GM13977 (cell line): ENCODE measurements around the gene CLEC18A.
A peak's percentile ranks its signal among the peaks of the same experiment; 100 is the strongest.
"Not testable (repeated sequence)": the region's sequence is repeated elsewhere in the genome, so short reads cannot be mapped to it uniquely, and the experiment has no call there.

Experiments
- DNase-seq: peaks from one replicate; pipeline ENCODE4 v3.0.0; 2012; ENCODE audit warnings: low spot score
- in situ Hi-C: fragments of 300-500 bp; cut with MboI; formaldehyde crosslinking; loops from one replicate; pipeline ENCODE4 v1.12.0; 2022; ENCODE audit warnings: low sequenced_read_pairs, low pct_unique_long_range_greater_than_20kb, mixed read lengths, inconsistent platforms; ENCODE audit not compliant: unreplicated experiment

The CLEC18A gene

GRCh38 chr16:69951672-69952031 is 518 bp downstream of the CLEC18A start:
- in situ Hi-C loops, result not testable (repeated sequence)

DNA sequence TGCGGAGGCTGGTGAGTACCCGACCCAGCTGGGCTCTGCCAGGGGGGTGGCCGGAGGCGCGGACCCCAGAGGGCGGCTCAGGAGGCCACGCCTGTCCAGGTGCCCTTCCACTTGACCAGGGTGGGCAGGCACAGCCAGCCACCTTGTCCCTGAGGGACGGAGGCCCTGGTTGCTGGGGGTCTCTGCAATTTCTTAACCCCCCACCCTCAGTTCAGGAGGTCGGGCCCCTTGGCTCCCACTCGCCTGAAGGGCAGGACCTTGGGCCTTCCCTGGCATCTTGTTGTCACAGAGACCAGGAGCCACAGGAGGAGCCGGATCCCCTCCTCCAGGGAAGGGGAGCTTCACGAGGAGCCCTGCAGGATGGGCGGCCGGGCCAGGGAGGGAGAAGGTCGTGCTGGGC is 982 bp downstream of the CLEC18A start:
- in situ Hi-C loops, DNase-seq: not testable (repeated sequence)

More at GRCh38 chr16:69951672-69952031, 518 bp downstream of the CLEC18A start:
- not testable (repeated sequence) for DNase-seq

DNA sequence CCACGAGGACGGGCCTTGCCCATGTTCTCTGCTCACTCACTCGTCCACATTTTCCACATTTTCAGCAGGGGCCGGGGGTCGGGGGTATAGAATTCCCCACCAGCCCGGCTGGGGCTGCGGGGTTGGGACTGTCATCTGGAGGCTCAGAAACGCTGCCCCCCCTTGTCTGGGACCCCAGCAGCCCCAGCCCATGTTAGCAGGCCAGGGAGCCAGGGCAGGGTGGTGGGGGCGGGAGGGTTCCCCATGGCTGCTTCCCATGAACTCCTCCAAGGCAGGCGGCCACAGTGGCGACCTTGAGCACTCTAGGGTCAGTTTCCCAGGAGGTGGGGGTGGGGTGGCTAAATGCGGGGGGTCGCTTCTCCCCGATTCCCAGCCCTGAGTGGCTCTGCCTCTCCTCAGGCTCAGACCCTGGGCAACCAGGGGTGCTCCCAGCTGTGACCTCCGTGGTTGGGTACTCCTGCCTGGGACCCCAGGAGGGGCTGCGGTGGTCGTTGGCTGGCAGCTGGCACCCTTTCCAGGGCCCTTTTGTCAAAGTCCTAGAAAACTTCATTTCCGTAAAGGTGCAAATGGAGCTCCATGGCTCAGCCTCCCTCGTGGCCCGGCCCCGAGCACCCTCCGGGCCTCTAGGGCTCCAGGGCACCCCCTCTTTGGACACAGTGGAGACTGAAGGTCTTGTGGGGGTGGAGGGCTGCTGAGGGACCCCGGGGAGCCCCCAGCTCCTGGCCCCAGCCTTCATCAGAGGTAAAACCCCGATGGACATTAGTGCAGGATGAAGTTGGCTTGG is 1.6 kb downstream of the CLEC18A start:
- DNase-seq, in situ Hi-C loops: not testable (repeated sequence)

DNA sequence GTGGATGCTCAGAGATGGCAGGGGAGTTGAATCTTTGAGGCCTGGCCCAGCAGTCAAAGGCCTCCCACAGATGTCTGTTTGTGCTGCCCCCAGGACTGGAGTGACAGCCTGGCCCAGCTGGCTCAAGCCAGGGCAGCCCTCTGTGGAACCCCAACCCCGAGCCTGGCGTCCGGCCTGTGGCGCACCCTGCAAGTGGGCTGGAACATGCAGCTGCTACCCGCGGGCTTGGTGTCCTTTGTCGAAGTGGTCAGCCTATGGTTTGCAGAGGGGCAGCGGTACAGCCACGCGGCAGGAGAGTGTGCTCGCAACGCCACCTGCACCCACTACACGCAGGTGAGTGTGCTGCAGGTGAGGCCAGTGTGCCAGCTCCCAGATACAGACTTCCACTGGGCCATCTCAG is 3.1 kb downstream of the CLEC18A start:
- DNase-seq, in situ Hi-C loops: not testable (repeated sequence)

DNA sequence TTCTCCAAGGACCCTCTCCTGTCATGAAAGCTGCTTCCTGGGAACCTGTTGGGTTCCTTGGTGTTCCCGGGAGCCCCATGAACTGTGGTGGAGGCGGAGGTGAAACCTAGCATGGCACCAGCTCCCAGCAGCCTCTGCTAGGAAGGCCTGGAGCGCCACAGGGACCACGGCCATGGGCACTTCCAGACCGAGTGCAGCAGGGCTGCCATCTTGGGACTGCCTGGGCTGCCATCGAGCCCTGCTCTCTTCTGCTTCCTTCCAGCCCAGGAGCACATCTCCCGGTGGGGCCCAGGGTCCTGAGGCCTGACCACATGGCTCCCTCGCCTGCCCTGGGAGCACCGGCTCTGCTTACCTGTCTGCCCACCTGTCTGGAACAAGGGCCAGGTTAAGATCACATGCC is 12.2 kb downstream of the CLEC18A start:
- DNase-seq, in situ Hi-C loops: not testable (repeated sequence)

DNA sequence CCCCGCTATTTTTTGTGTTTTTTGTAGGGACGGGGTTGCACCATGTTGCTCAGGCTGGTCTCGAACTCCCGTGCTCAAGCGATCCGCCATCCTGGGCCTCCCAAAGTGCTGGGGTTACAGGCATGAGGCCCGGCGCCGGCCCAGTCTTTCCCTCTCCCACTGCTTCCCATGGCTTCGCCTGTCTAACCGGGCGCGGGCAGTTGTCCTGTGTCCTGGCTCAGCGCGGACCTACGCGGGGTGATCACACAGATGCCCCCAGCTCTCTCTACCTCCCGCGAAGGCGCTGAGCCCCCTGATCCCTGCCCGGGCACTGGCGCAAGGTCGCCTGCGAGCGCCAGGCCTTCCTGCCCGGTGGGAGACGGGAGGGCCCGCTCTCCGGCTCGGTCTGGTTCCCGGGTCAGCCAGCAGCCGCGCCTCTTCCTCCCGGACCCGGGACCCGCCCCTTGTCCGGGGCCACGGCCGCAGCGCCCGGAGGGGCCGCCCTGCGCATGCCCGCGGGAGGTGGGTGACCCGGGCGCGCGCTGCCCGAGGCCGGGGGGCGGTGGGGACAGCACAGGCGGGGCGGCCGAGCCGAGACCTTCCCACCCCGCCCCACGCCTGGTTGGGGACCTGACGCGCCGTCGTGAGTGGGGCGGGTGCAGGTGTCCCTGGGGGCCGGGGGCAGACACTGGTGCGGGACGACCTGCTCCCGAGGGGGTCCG is 14.0 kb downstream of the CLEC18A start:
- in situ Hi-C loops, result not testable (repeated sequence)
- DNase-seq, result peak; percentile 47

GRCh38 chr16:69965661-69966054 is 14.5 kb downstream of the CLEC18A start:
- DNase-seq, in situ Hi-C loops: not testable (repeated sequence)

DNA sequence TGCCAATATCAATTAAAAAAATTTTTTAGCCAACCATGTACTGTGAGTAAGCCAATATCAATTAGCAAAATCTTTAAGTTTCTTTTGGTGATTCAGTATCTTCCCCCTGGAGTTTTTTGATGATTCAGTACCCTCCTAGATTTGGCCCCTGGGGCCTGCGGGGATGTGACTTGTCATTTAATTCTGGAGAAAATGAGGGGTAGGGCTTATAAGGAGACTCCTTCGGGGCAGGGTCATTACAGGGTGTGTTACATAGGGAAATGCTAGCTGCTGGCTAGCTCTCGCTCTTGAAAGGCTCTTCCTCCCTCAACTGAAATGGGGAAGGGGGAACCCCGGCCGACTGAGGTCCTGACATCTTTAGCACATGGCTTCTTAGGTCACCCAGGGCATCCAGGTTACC is 16.6 kb downstream of the CLEC18A start:
- DNase-seq, in situ Hi-C loops: not testable (repeated sequence)

GRCh38 chr16:69968125-69968524 is 17.0 kb downstream of the CLEC18A start:
- DNase-seq, in situ Hi-C loops: not testable (repeated sequence)

- DNase-seq, in situ Hi-C loops: not testable (repeated sequence)
Measured at GRCh38 chr16:69969657-69970056, 18.5 kb downstream of the CLEC18A start.

- in situ Hi-C loops, DNase-seq: not testable (repeated sequence)
Measured at GRCh38 chr16:69972120-69972519, 21.0 kb downstream of the CLEC18A start.

- DNase-seq, in situ Hi-C loops: not testable (repeated sequence)
Measured at GRCh38 chr16:69972935-69973334, 21.8 kb downstream of the CLEC18A start.

GRCh38 chr16:69985196-69985595 is 34.1 kb downstream of the CLEC18A start:
- DNase-seq, in situ Hi-C loops: not testable (repeated sequence)

DNA sequence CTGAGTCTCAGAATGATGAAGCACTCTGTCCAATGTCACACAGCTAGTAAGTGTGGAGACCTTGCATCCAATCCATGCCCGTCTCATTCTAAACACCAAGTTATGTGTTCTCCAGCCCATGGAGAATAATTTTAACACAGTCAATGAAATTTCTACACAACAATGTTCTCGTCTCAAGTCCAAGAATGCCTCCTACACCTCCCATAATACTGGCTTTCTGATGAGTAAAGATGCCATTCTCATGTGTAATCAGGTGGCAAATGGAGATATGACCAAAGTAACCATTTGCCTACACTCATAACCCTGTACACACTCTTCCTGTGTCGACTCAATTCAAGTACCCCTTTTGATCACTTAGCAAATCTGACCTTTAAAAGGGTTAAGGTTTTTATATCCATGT is 46.8 kb downstream of the CLEC18A start:
- DNase-seq, in situ Hi-C loops: not testable (repeated sequence)

GRCh38 chr16:69999801-70000200 is 48.7 kb downstream of the CLEC18A start:
- in situ Hi-C loops, DNase-seq: not testable (repeated sequence)

DNA sequence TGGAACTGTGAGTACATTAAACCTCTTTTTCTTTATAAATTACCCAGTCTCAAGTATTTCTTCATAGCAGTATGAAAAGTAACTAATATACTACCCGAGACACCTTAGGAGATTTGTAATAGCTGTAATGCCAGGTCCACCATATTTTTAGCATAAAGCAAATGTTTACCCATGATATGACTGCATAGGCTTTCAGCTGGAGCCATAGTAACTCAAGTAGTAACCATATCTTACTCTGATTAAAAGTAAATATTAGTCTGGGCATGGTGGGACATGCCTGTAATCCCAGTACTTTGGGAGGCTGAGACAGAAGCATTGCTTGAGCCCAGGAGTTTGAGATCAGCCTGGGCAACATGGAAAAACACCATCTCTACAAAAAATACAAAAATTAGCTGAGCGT is 52.4 kb downstream of the CLEC18A start:
- DNase-seq, in situ Hi-C loops: not testable (repeated sequence)

GRCh38 chr16:70008604-70009003 is 57.5 kb downstream of the CLEC18A start:
- in situ Hi-C loops, result not testable (repeated sequence)

GRCh38 chr16:70010615-70011014 is 59.5 kb downstream of the CLEC18A start:
- DNase-seq, in situ Hi-C loops: not testable (repeated sequence)

More at GRCh38 chr16:70008604-70009003, 57.5 kb downstream of the CLEC18A start:
- DNase-seq, result not testable (repeated sequence)

DNA sequence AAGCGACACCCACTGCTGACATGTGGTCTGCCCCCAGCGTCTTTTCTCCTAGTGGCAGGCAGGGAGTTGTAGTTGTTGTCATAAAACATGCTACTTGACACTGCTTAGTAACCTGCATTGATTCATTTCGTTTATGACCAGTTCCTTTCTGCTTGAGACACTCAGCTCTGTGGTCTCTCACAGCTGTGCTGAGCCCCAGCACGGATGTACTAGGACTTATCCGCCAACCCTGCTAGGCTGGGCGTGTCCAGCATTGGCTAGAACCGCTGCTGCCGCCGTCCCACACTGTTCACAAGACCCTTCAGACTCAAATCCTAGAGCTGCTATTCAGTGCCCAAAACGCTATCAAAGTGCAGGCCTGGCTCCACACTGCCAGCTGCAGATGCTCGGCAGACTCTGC is 60.0 kb downstream of the CLEC18A start:
- in situ Hi-C loops, DNase-seq: not testable (repeated sequence)
